GM08714 (cell line): ENCODE results near the gene OR51F1.
"Not testable (repeated sequence)": the region's sequence is repeated elsewhere in the genome, so short reads cannot be mapped to it uniquely, and the experiment has no call there.

Experiments used
- H3K4me3 ChIP-seq: fragments of 200-500 bp; sonication (Bioruptor generic); 2 replicates; pipeline ENCODE4 v1.5.1; 2014; ENCODE audit warnings: mild to moderate bottlenecking, low read length, inconsistent platforms
- ZNF274 ChIP-seq: IDR thresholded peaks from 2 replicates; pipeline ENCODE4 v1.6.1; 2012; ENCODE audit warnings: mild to moderate bottlenecking, low read depth, low read length

The OR51F1 gene, protein sequence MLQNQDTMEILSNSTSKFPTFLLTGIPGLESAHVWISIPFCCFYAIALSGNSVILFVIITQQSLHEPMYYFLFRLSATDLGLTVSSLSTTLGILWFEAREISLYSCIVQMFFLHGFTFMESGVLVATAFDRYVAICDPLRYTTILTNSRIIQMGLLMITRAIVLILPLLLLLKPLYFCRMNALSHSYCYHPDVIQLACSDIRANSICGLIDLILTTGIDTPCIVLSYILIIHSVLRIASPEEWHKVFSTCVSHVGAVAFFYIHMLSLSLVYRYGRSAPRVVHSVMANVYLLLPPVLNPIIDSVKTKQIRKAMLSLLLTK

DNA sequence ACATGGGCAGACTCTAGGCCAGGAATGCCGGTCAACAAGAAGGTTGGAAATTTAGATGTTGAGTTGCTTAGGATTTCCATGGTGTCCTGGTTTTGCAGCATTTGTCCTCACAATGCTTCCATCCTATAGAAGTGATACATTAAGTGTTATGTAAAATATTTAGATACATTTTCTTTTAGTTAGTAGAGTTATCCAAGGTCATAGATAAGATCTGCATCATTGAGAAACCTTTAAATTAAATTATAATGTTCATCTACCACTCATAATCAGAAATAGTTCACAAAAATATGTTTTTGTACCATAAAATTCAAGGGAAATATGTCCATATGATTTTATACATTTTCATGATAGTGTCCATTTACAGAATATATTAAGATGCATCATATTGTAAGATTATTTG is at the start of gene OR51F1:
Gene OR51F1 (minus strand): TSS at position 101 of the 400 bp plus-strand sequence. CDS start 0 bp downstream, at position 101.
- no peak for TF ChIP-seq ZNF274
- no peak within 1 kb of the TSS for H3K4me3 ChIP-seq

DNA sequence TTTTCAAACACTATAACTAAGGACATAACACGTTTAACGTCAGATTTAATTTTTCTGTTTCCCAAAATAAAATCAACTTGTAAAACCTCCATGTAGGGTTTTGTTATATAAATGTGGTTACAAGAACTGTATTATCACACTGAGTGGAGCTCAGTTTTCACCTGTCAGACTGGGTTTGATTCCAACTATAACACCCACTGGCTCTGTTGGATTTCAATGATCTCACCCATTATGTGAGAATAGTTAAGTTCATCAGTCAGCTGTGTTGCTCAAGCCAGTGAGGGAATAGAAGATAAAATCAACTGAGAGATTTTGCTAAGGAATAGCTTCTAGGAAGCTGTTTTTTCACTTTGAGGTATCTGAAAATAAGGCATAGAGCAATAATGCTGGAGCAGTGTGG is 39.5 kb upstream of the OR51F1 start:
- TF ChIP-seq ZNF274 = no peak
- no peak overlapping the region for H3K4me3 ChIP-seq

DNA sequence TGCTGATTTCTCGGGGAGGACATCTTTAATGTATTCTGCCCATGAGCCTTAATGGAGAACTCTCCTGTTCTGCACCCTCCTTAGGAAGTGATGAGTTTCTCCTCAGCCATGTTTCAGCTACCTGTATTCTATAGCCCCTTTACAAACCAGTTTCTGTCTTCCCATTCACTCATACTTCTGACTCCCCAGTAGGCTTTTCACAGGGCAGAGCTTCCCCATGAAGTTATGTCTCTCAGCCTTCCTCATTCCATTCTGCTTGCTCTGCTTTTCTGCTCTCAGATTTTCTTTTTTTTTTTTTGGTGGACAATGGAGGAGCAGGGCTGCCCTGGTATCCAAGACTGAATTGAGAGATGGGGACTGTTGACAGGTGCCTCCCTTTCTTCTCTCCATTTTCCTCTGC is 38.7 kb upstream of the OR51F1 start:
- no peak for TF ChIP-seq ZNF274
- no peak overlapping the region for H3K4me3 ChIP-seq

DNA sequence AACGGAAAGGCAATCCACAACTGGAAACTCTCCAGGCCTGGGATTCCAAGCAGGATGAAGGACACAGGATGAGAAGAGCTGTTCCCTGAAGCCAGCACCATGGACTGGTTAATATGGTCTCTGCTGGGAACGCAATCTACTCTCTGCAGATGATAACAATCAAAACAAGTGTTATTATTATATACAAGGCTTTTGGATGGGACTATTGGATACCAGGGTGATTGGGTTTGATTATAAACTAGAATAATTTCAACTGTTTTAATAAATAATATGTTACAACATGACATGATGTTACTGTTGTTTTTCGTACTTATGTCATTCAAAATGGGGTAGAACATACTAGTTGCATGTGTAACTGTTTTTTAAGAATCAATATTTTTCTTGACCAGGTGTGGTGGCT is 34.5 kb upstream of the OR51F1 start, which contains the start of gene OR52R1:
Gene OR52R1 (minus strand): TSS at position 101 of the 400 bp plus-strand sequence. CDS start 0 bp downstream, at position 101.
- no peak within 1 kb of the TSS for H3K4me3 ChIP-seq
- TF ChIP-seq ZNF274 = no peak

DNA sequence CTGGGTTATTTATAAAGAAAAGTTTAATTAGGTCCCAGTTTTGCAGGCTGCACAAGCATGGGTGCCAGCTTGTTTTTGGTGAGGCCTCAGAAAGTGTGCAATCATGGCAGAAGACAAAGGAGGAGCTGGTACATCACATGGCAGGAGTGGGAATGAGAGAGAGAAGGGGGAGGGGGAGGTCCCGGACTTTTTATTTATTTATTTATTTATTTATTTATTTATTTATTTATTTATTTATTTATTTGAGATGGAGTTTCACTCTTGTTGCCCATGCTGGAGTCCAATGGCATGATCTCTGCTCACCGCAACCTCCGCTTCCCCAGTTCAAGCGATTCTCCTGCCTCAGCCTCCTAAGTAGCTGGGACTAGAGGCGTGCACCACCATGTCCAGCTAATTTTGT is 31.6 kb upstream of the OR51F1 start:
- not testable (repeated sequence) for H3K4me3 ChIP-seq

DNA sequence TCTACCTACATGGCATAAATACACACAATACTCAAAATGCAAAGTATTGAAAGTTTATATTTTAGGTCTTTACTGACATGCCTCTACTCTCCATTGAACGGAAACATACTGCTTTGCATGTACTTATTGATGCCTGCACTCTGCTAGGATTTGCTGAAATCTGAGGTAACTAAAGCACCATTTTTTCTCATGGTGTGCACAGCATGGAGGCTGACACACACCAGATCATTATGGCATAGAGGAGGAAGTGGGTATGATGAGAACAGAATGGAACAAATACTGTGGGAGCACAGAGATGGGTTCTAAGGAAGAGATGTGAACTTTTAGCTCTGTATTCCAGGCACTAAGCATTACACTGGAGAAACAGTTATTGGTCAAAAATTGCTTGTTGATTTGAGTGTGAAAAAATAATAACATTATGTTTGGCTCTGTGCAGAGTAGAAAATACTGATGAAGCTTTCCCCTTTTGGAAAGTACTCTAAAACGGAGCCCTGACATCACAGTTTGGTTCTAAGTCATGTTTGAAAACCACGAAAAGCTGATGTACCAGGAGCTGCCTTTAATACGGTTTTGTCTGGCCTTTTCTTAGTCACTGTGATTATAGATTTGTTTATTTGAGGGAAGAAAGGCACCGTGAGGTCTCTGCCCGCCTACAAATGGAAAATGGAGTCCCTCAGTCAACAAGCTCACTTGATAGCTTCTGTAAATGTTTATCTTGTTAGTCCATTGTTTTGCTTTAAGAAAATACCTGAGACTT is 28.9 kb upstream of the OR51F1 start:
- no peak for TF ChIP-seq ZNF274
- H3K4me3 ChIP-seq = no peak overlapping the region

DNA sequence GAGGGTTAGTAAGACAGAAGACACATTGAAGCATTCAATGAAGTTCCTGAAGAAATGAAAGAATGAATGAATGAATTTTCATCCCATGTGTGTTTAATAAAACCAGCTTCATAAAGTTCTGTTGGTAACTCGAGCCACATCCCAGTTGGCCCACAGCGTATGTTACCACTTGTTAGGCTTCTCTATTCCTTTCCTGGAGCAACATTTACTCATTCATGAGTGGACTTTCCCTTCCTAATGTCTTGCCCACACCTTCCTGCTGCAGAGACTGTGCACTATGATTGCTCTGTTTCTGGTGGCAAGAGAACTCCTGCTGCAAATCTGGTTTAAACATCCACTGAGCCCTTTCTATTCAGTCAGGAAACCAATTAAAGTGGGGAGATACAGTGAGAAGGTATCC is 27.5 kb upstream of the OR51F1 start:
- no peak for TF ChIP-seq ZNF274
- no peak overlapping the region for H3K4me3 ChIP-seq

DNA sequence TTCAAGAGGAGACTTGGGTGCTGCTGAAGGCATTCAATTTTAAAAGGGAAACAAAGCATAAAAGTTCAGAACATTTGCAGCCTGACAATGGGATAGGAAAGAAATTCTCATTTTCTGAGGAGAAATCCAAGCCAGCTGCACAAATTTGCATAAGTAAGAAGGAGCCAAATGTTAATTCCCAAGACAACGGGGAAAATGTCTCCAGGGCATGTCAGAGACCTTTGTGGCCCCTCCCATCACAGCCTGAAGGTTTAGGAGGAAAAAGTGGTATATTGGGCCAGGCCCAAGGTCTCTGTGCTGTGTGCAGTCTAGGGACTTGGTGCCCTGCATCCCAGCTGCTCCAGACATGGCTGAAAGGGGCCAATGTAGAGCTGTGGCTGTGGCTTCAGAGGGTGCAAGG is 12.7 kb upstream of the OR51F1 start:
- no peak for TF ChIP-seq ZNF274

DNA sequence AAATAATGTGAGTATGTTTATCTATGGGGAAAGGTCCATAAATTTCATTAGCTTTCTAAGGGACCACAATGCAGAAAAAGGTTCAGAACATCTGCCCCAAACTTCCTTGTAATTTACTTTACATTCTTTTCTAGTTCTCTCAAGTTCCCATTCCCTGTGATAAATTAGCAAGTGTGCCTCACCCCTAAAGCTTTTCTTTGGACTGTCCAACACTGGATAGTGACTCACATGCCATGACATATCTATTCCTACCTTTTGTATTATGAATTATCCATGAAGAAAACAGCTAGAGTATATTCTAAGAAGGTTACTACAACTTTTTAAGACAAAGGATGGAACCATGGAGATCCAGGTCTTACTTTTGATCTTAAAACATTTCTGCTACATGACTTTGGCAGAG is 1.6 kb downstream of the OR51F1 start:
- TF ChIP-seq ZNF274 = no peak
- no peak overlapping the region for H3K4me3 ChIP-seq

More for the DNA sequence above, 12.7 kb upstream of the OR51F1 start:
- no peak overlapping the region for H3K4me3 ChIP-seq

DNA sequence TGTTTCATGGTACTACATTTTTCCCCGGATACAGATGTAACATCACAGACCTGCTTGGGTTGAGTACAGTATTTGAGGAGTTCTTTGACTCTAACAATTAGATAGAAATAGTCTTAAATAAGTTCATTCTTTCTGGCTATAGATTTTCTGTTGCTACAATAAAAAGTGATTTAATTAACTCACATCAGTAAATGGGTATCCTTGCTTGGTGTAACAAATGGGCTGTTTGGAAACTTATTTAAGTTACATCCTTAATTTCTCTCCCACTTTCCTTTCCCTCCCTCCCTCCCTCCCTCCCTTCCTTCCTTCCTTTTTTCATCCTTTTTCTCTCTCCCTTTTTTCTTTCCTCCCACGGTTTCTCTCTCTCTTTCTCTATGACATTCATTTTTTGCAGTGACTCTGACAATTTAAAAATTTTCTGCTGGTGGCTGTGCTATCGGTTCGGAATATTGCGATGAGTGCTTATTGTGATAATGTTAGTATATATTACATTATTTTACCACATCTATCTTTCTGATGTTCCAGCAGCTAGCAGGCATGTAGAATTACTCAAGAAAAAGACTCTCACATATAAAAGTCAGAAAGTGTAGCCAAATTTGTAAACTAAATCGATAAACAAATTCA is 3.2 kb downstream of the OR51F1 start:
- TF ChIP-seq ZNF274 = no peak
- H3K4me3 ChIP-seq = no peak overlapping the region

DNA sequence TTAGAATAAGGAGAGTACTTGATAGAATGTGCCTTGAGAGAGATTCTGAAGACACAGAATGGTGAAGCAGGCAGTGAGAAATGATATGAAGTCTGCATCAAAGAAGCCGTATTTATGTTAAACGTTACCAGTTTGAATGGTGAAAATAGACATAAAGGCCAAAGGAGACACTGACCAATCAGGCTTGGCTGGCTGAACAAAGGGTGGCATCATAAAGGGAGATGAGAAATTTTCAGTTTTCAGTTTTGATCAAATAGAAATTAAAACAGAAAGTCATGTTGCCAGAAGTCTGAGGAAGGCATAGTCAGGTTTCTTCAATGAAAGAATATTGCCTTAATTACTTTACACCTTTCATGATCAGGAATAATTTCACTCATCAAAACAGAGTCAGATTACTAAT is 6.6 kb downstream of the OR51F1 start:
- no peak overlapping the region for H3K4me3 ChIP-seq
- TF ChIP-seq ZNF274 = no peak

DNA sequence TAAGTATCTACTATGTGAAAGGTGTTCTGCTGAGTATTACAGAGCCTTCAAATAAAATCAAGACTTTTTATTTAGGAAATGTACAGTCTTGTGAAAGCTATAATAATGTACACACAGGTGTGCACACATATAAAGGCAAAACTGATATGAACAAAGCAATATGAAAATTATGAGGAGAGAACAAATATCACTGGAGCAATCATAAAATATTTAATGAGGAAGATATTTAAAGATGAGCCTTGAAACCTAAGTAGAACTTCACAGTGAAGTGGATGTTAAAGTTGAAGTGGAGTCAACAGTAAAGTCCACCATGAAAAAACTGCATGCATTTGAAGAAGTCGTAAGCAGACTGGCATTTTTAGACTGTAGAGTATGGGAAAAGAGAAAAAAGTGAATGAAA is 18.5 kb downstream of the OR51F1 start:
- no peak overlapping the region for H3K4me3 ChIP-seq
- no peak for TF ChIP-seq ZNF274

DNA sequence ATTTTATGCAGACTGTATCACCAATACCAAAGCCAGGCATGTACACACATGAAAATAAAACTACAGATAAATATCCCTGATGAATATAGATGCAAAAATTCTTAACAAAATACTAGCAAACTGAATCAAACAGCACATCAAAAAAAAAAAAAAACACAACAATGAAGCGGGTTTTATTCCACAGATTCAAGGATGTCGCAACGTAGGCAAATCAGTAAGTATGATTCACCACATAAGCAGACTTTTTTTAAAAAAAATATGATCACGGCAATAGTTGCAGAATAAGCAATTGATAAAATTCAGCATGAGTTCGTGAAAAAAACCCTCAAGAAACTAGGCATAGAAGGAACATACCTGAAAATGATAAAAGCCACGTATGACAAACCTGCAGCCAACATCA is 21.3 kb downstream of the OR51F1 start:
- no peak for TF ChIP-seq ZNF274
- H3K4me3 ChIP-seq = no peak overlapping the region

DNA sequence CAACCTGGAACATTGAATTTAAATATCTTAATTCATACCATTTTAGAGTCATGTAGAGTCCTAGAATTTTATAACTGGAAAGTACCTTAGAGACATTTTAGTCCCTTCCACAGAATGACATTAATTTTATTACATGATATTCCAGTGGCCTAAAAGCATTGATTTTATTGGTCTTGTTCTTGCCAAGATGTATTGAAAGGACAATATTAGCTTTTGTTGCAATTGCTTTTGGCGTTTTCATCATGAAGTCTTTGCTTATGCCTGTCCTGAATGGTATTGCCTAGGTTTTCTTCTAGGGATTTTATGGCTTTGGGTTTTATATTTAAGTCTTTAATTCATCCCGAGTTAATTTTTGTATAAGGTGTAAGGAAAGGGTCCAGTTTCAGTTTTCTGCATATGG is 29.0 kb downstream of the OR51F1 start:
- H3K4me3 ChIP-seq = no peak overlapping the region
- no peak for TF ChIP-seq ZNF274

DNA sequence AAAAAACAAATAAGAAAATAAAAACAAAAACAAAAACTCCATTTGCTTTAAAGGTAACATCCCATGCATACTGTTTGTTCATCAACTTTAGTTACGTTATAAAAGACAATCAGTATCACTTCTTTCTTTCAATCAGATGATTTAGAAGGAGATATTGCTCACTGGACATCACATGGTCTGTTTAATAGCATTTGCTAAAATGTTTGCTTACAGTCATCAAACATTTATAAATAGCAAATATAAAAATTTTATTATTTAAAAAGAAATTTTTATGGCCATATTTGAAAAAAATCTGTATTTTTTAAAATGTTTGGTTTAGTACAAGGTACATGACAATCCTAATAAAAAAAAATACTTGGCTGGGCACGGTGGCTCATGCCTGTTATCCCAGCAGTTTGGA is 42.6 kb downstream of the OR51F1 start:
- H3K4me3 ChIP-seq = no peak overlapping the region
- no peak for TF ChIP-seq ZNF274

DNA sequence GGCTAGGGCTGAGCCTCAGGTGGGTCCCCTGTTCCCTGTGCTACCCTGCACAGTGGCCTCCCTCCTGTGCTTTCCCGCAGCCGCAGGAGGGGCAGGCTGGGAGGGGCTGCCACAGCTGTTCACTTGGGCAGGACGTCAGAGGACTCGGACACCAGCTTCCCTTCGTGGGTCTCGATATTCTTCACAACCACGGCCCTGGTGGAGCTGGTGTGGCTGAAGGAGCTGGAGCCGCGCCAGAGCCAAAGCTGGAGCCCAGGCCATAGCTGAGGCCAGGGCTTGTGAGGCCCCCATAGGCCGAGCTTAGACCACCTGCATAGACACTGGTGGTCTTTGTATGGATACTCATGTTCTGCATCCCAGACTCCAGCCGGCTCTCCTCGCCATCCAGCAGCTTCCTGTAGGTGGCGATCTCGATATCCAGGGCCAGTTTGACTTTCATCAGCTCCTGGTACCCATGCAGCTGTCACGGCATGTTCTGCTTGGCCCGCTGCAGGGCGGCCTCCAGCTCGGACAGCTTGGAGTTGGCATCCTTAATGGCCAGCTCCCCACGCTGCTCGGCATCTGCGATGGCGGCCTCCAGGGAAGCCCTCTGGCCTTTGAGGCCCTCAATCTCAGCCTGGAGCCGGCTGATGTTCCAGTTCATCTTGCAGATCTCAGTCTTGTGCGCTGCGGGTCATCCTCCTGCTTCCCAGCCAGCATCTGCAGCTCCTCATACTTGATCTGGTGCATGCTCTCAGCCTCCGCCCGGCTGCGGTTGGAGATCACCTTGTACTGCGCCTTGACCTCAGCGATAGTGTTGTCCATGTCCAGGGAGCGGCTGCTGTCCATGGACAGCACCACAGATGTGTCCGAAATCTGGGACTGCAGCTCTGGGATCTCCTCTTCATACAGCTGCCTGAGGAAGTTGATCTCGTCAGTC is 46.9 kb downstream of the OR51F1 start:
- H3K4me3 ChIP-seq = not testable (repeated sequence)
